HG02623 (cell line): Measurements from ENCODE around the gene NRXN2.

Experiments used
- ATAC-seq: cut with Tn5 transposase; IDR thresholded peaks from one replicate; pipeline ENCODE4 v1.9.1; 2021; ENCODE audit warnings: moderate library complexity; ENCODE audit not compliant: unreplicated experiment

NRXN2 gene

GRCh38 chr11:64744544-64745188, 21.7 kb upstream of the NRXN2 start:
- no peak for ATAC-seq

- ATAC-seq, result no peak
These were observed 20.9 kb upstream of the NRXN2 start, which contains the start of gene RASGRP2 for GRCh38 chr11:64743591-64744543. TSS of gene RASGRP2 (minus strand) at chr11:64744142. CDS start at chr11:64742866, 1,276 bp downstream.

- no peak for ATAC-seq
These were observed 20.0 kb upstream of the NRXN2 start for GRCh38 chr11:64742889-64743590.

- ATAC-seq, result no peak
These were observed 19.3 kb upstream of the NRXN2 start for GRCh38 chr11:64742087-64742888.

GRCh38 chr11:64741375-64742086, 18.5 kb upstream of the NRXN2 start:
- ATAC-seq, result no peak

- no peak for ATAC-seq
These were observed 16.9 kb upstream of the NRXN2 start for GRCh38 chr11:64739871-64740270.

GRCh38 chr11:64736654-64737053, 13.7 kb upstream of the NRXN2 start:
- ATAC-seq, result no peak

- ATAC-seq, result no peak
These were observed 12.8 kb upstream of the NRXN2 start for GRCh38 chr11:64735725-64736259.

GRCh38 chr11:64734811-64735724, 12.1 kb upstream of the NRXN2 start:
- ATAC-seq, result no peak

GRCh38 chr11:64731601-64732000, 8.6 kb upstream of the NRXN2 start:
- ATAC-seq, result no peak

- ATAC-seq, result no peak
These were observed 6.9 kb upstream of the NRXN2 start for GRCh38 chr11:64729851-64730382.

GRCh38 chr11:64728757-64729365, 5.9 kb upstream of the NRXN2 start:
- no peak for ATAC-seq

- no peak for ATAC-seq
These were observed 4.0 kb upstream of the NRXN2 start for GRCh38 chr11:64726867-64727530.

- ATAC-seq, result no peak
These were observed 3.2 kb upstream of the NRXN2 start for GRCh38 chr11:64726211-64726641.

- ATAC-seq, result no peak
These were observed 2.0 kb upstream of the NRXN2 start for GRCh38 chr11:64724863-64725532.

GRCh38 chr11:64723907-64724862, 1.2 kb upstream of the NRXN2 start:
- no peak for ATAC-seq
